ENCODE data around the gene IL27RA.
A peak's percentile ranks its signal among the peaks of the same experiment; 100 is the strongest.

IL27RA gene

GRCh38 chr19:14031719-14032480 lies at the start of gene IL27RA:
IL27RA (plus strand) TSS chr19:14031762; CDS start chr19:14031873, 111 bp downstream.
- peak; percentile 99 for DNase-seq

- DNase-seq, result no peak
These were observed 49.5 kb upstream of the IL27RA start for GRCh38 chr19:13981988-13982501.

- no peak for DNase-seq
These were observed 48.8 kb upstream of the IL27RA start for GRCh38 chr19:13982773-13983172.

GRCh38 chr19:13983213-13983889 lies 48.2 kb upstream of the IL27RA start:
- DNase-seq, result no peak

GRCh38 chr19:13984186-13984585 lies 47.4 kb upstream of the IL27RA start:
- DNase-seq, result no peak

GRCh38 chr19:13984875-13985741 lies 46.5 kb upstream of the IL27RA start:
- DNase-seq, result no peak

- DNase-seq, result no peak
These were observed 45.7 kb upstream of the IL27RA start for GRCh38 chr19:13985771-13986347.

GRCh38 chr19:13986348-13986904 lies 45.1 kb upstream of the IL27RA start:
- peak; percentile 72 for DNase-seq

GRCh38 chr19:13987101-13987890 lies 44.3 kb upstream of the IL27RA start:
- no peak for DNase-seq

- no peak for DNase-seq
These were observed 42.1 kb upstream of the IL27RA start for GRCh38 chr19:13989487-13989886.

GRCh38 chr19:13990085-13990484 lies 41.5 kb upstream of the IL27RA start:
- no peak for DNase-seq

GRCh38 chr19:13992025-13992424 lies 39.5 kb upstream of the IL27RA start:
- DNase-seq, result no peak

- no peak for DNase-seq
These were observed 37.8 kb upstream of the IL27RA start for GRCh38 chr19:13993590-13994300.

- no peak for DNase-seq
These were observed 36.4 kb upstream of the IL27RA start for GRCh38 chr19:13995017-13995728.

GRCh38 chr19:13995878-13996765 lies 35.4 kb upstream of the IL27RA start:
- no peak for DNase-seq

- DNase-seq, result no peak
These were observed 34.5 kb upstream of the IL27RA start for GRCh38 chr19:13996928-13997630.

GRCh38 chr19:13997631-13997962 lies 34.0 kb upstream of the IL27RA start:
- no peak for DNase-seq

- DNase-seq, result no peak
These were observed 33.1 kb upstream of the IL27RA start for GRCh38 chr19:13998426-13998825.

- no peak for DNase-seq
These were observed 32.5 kb upstream of the IL27RA start for GRCh38 chr19:13999085-13999484.

Measured in OCI-M1 (cell line).